ENCODE measurements around the gene PHACTR3.

DNA sequence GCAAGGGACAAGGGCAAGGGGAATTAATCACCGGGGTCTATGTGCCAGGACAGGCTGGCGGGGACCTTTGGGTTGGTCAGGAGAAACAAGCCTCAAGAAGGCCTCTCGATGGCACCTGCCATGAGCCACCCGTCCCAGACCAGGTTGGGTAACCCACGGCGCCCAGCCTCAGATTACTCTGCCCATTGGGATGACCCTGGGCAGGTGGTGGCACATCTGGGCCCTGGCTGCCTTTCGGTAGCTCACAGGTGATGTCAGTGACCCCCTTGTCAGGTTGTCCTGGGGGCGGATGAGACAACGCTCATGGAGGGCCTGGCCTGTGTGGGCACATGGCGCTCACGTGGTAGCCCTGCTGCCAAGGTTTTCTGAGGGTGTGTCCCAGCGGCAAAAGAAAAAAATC lies 176.9 kb downstream of the PHACTR3 start:
- TF ChIP-seq CTCF (IDR thresholded peaks at IDR 0.05) (no peak), POLR2A (IDR thresholded peaks at IDR 0.05) (no peak), EP300 (IDR thresholded peaks at IDR 0.05) (no peak)
